Esophagus squamous epithelium (tissue), 5 donors: Measurements from ENCODE around the gene IL6. TPM values are rescaled to one million over a fixed set of nuclear protein-coding genes. Genes with fewer than 3 reads are reported as not detected.

Experiments
- DNase-seq: peaks from one replicate; lab custom pipeline; 2025; lab: John Stamatoyannopoulos, UW
- H3K27ac ChIP-seq, 4 donors: fragments of 200-600 bp; sonication (generic); one replicate each; pipeline ENCODE4 v1.5.1; 2016 to 2019; ENCODE audit warnings: mild to moderate bottlenecking in 1 of 4
- H3K27me3 ChIP-seq, 4 donors: fragments of 200-600 bp; sonication (generic); 1 replicate in 3 of 4; 2 replicates in 1 of 4; pipeline versions ENCODE4 v1.5.1 to v1.6.0; 2017 to 2021; ENCODE audit warnings: antibody characterized with exemption in 1 of 4
- H3K36me3 ChIP-seq, 3 donors: fragments of 200-600 bp; sonication (generic); one replicate each; pipeline ENCODE4 v1.5.1; 2016 to 2019
- H3K4me1 ChIP-seq, 3 donors: fragments of 200-600 bp; sonication (generic); one replicate each; pipeline ENCODE4 v1.5.1; 2017 to 2019
- H3K4me3 ChIP-seq, 4 donors: fragments of 200-600 bp; sonication (generic); 1 replicate in 3 of 4; 2 replicates in 1 of 4; pipeline ENCODE4 v1.5.1; 2016 to 2019; ENCODE audit warnings: mild to moderate bottlenecking in 2 of 4, moderate library complexity in 1 of 4
- H3K9me3 ChIP-seq, 3 donors: fragments of 200-600 bp; sonication (generic); one replicate each; pipeline ENCODE4 v1.5.1; 2016 to 2019
- POLR2A ChIP-seq, 4 donors: fragments of 450-650 bp; IDR thresholded peaks; one replicate each; pipeline ENCODE4 v1.6.1; 2017; ENCODE audit warnings: antibody characterized with exemption in 4 of 4, mild to moderate bottlenecking in 4 of 4, moderate library complexity in 3 of 4
- WGBS, 2 donors: methylation state at CpG; one replicate each; pipeline ENCODE4 v1.1.5; 2018; 5-methylcytosine and 5-hydroxymethylcytosine counted together
- intact Hi-C: fragments of 100-400 bp; cut with DNase I; formaldehyde crosslinking; loops from one replicate; pipeline ENCODE4 v1.15.0; 2022
- total RNA-seq, 4 donors: library from RNA; depleted of rRNA; stranded (reverse); fragments of >200 nt; gene quantifications; one replicate each; pipeline ENCODE4 v1.1.0, GENCODE V29; 2016
- TF ChIP-seq, protein P1 (sequence below), 6 experiments: fragments of 450-650 bp in 4 of 6; fragments of 200-600 bp in 2 of 6; sonication (generic) in 2 of 6; IDR thresholded peaks; one replicate each; pipeline ENCODE4 v1.5.1; 2016 to 2019; ENCODE audit warnings: antibody characterized with exemption in 6 of 6, mild to moderate bottlenecking in 4 of 6, moderate library complexity in 4 of 6
- donor health status: DM: yes; HTN: yes; CAD: no.

IL6 gene
- total RNA-seq, 4 donors from 2014 or later, result 0.95 TPM; not detected in 3

DNA sequence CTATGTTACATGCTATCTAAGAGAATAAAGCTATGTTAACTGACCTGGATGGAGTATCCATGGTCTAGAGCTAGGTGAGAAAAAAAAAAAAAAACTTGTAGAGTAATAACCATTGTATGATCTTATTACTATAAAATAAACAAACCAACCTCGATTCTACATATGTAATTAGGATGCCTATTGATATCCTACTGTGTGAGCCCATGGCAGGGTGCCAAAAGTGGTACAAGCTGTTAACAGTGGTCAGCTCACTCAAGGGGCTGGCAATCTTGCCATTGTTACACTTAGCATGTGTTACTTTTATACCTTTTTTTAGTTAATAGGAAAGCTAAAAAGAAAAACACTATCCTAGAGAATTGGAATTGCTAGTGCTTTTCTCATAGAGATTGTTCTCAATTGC lies 13.5 kb upstream of the IL6 start:
- Histone ChIP-seq H3K4me3 (no peak overlapping the region), H3K27ac (no peak overlapping the region), H3K9me3 (no peaks in the 10 kb centered on the region), H3K4me1 (peaks cover 0 to 11% (median 5%) of the 10 kb centered on the region in 3 donors), H3K36me3 (no peaks in the 10 kb centered on the region), H3K27me3 (no peaks in the 10 kb centered on the region)
- WGBS, 2 donors, result 26 to 60% methylated on average over 1 of the region's 1 CpG
- intact Hi-C loops, result no loop called here
- no peak for TF ChIP-seq POLR2A (IDR thresholded peaks at IDR 0.05)
- TF ChIP-seq, protein P1, sequence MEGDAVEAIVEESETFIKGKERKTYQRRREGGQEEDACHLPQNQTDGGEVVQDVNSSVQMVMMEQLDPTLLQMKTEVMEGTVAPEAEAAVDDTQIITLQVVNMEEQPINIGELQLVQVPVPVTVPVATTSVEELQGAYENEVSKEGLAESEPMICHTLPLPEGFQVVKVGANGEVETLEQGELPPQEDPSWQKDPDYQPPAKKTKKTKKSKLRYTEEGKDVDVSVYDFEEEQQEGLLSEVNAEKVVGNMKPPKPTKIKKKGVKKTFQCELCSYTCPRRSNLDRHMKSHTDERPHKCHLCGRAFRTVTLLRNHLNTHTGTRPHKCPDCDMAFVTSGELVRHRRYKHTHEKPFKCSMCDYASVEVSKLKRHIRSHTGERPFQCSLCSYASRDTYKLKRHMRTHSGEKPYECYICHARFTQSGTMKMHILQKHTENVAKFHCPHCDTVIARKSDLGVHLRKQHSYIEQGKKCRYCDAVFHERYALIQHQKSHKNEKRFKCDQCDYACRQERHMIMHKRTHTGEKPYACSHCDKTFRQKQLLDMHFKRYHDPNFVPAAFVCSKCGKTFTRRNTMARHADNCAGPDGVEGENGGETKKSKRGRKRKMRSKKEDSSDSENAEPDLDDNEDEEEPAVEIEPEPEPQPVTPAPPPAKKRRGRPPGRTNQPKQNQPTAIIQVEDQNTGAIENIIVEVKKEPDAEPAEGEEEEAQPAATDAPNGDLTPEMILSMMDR (IDR thresholded peaks at IDR 0.05), result no peak
- no peak for DNase-seq

DNA sequence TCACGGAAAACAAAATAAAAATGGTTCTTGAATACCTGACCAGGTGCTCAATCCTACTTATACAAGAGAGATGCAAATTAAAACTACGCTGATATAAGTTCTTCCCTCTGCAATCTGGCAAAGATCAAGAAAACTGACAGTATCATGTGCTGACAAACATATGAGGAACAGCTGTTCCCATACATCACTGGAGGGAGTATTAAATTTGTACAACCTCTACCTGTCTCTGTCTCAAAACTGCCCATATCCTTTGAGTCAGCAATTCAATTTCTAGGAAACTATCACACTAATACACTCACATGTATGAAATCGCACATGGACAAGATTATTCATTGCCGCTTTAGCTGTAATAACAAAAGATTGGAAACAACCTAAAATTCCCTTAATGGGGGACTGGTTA lies 11.0 kb upstream of the IL6 start:
- no peak for TF ChIP-seq POLR2A (IDR thresholded peaks at IDR 0.05)
- TF ChIP-seq, protein P1 (IDR thresholded peaks at IDR 0.05), result no peak
- no peak for DNase-seq
- Histone ChIP-seq H3K36me3 (no peaks in the 10 kb centered on the region), H3K4me3 (no peak overlapping the region), H3K27ac (no peak overlapping the region), H3K27me3 (no peaks in the 10 kb centered on the region), H3K4me1 (peaks cover 0 to 14% (median 5%) of the 10 kb centered on the region in 3 donors), H3K9me3 (no peaks in the 10 kb centered on the region)
- 79 to 81% methylated on average over 4 of the region's 4 CpGs for WGBS, 2 donors
- intact Hi-C loops, result no loop called here

DNA sequence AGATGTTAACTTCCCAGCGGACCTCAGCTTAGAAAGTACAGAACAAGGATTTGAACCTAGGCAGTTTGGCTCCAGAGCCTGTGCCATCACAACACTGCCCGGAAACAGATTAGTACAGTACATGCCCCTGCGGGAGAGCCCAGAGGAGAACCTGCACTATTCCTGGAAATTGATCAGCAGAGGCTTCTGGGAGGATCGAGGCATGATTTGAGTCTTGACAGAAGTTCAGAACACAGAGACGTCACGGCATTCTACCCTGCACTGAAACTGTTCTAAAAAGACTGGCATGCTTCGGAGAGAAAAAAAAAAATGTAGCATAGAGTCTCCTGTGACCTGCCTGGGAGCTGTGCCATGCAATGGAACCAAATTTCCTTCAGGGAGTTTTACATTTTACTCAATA lies 9.2 kb upstream of the IL6 start:
- WGBS, 2 donors, result 49 to 66% methylated on average over 7 of the region's 7 CpGs

DNA sequence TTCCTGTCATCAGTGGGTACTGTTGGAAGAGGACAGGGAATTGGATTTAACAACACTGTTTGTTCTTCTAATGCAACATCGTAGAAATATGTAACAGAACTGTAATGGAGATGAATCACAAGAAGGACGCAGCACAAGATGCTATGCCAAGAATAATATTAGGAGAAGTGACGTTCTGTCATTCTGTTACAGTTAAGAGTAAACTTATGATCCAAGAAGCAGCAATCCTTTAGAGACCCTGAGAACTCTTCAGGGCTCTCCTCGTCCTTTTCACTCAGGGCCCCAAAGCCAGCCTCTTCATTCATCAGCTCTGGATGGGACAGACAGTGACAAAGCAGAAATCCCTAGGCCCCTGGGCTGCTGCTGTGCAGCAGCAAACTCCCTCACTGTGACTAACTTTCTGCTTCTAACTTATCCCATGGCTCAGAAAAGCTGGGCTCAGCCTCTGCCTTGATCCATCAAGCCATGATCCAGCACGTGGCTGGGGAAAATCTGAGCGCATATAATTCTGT lies 8.7 kb upstream of the IL6 start:
- WGBS, 2 donors, result 36 to 39% methylated on average over 6 of the region's 6 CpGs
- Histone ChIP-seq H3K36me3 (no peaks in the 10 kb centered on the region), H3K27me3 (no peaks in the 10 kb centered on the region), H3K9me3 (no peaks in the 10 kb centered on the region), H3K4me3 (no peak overlapping the region), H3K4me1 (peaks cover 2 to 27% (median 7%) of the 10 kb centered on the region in 3 donors), H3K27ac (peak overlapping the region in 3 of 4 donors; percentile 27 to 68 (median 55))
- intact Hi-C loops, result no loop called here
- TF ChIP-seq POLR2A (IDR thresholded peaks at IDR 0.05), result no peak
- TF ChIP-seq, protein P1 (IDR thresholded peaks at IDR 0.05), result no peak
- DNase-seq, result no peak

More for the DNA sequence above, 9.2 kb upstream of the IL6 start:
- Histone ChIP-seq H3K27me3 (no peaks in the 10 kb centered on the region), H3K4me1 (peaks cover 0 to 22% (median 5%) of the 10 kb centered on the region in 3 donors), H3K36me3 (no peaks in the 10 kb centered on the region), H3K27ac (peak overlapping the region in 3 of 4 donors; percentile 27 to 68 (median 55)), H3K9me3 (no peaks in the 10 kb centered on the region), H3K4me3 (no peak overlapping the region)
- TF ChIP-seq, protein P1 (IDR thresholded peaks at IDR 0.05), result no peak
- no peak for TF ChIP-seq POLR2A (IDR thresholded peaks at IDR 0.05)
- no peak for DNase-seq
- intact Hi-C loops, result no loop called here

DNA sequence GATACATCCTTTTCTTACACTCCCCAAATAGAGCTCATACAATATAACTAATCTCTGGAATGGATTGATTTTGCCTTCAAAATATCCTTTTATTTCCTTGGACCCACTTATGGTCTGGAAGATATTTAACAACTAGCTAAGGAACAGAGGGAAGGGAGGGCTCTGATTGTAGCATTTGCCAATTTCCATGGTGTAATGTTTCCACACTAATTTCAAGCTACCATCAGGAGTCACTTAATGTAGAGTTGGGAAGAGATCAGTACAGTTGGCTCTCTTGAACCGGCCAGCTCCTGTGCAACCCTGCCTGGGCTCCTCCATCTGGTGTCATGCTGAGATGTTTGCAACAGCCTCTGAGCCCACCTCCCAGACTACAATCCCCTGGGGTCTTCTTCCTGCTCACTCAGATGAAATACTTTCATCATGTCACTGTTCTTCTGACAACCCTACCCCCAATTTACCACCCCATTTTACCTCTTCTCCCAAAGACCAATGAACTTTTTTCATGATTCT lies 8.0 kb upstream of the IL6 start:
- no peak for DNase-seq
- 27 to 44% methylated on average over 1 of the region's 1 CpG for WGBS, 2 donors
- no peaks in the 10 kb centered on the region for H3K36me3 ChIP-seq
- intact Hi-C loops, result no loop called here
- no peaks in the 10 kb centered on the region for H3K27me3 ChIP-seq
- peaks cover 9 to 34% (median 13%) of the 10 kb centered on the region in 3 donors for H3K4me1 ChIP-seq
- TF ChIP-seq, protein P1 (IDR thresholded peaks at IDR 0.05), result no peak
- TF ChIP-seq POLR2A (IDR thresholded peaks at IDR 0.05), result no peak
- H3K9me3 ChIP-seq, result no peaks in the 10 kb centered on the region
- H3K4me3 ChIP-seq, result no peak overlapping the region
- peak overlapping the region in 2 of 4 donors; percentile 55 to 68 for H3K27ac ChIP-seq
